ENCODE measurements around the gene RAB39A.

RAB39A gene

GRCh38 chr11:108007819-108008218 lies 79.6 kb downstream of the RAB39A start:
- no peaks in the 10 kb centered on the region for H3K27me3 ChIP-seq
- no peak for TF ChIP-seq CTCF (IDR thresholded peaks at IDR 0.05)
- no peak overlapping the region for H3K4me3 ChIP-seq
- intact Hi-C loops (cut with DNase I; ENCODE audit: low total_unique reads): loop anchor here (5.0 to 10.0 kb wide), 2 partner anchors 214 to 443 kb away; partner anchors contain the start of genes ALKBH8, ATM and NPAT
- no peak overlapping the region for H3K27ac ChIP-seq
- H3K36me3 ChIP-seq: no peaks in the 10 kb centered on the region
- peaks cover 0 to 28% (median 19%) of the 10 kb centered on the region in 4 donors for H3K4me1 ChIP-seq
- H3K9me3 ChIP-seq: no peaks in the 10 kb centered on the region
- peak; percentile 21 to 68 for DNase-seq

GRCh38 chr11:108008656-108009496 lies 80.6 kb downstream of the RAB39A start, which contains the start of gene CUL5:
Gene CUL5, plus strand, starts transcription at chr11:108008898. Its CDS starts 451 bp downstream, at chr11:108009349.
- peak; percentile 85 for TF ChIP-seq CTCF (IDR thresholded peaks at IDR 0.05)
- H3K36me3 ChIP-seq: no peaks in the 10 kb centered on the region
- H3K9me3 ChIP-seq: no peaks in the 10 kb centered on the region
- peak; percentile 91 to 95 for DNase-seq
- intact Hi-C loops (cut with DNase I; ENCODE audit: low total_unique reads): loop anchor here (5.0 to 10.0 kb wide), 2 partner anchors 213 to 444 kb away; partner anchors contain the start of genes ALKBH8, ATM and NPAT
- H3K4me1 ChIP-seq: peaks cover 0 to 36% (median 24%) of the 10 kb centered on the region in 4 donors
- peak within 1 kb of the TSS; percentile 71 to 72 for H3K4me3 ChIP-seq
- peak within 1 kb of the TSS; percentile 98 for H3K27ac ChIP-seq
- H3K27me3 ChIP-seq: no peaks in the 10 kb centered on the region

GRCh38 chr11:108009497-108010370 lies 81.5 kb downstream of the RAB39A start:
- no peak for DNase-seq
- Histone ChIP-seq H3K27me3 (no peaks in the 10 kb centered on the region), H3K4me3 (peak overlapping the region; percentile 71 to 72), H3K9me3 (no peaks in the 10 kb centered on the region), H3K36me3 (no peaks in the 10 kb centered on the region), H3K4me1 (peaks cover 0 to 43% (median 24%) of the 10 kb centered on the region in 4 donors), H3K27ac (peak overlapping the region; percentile 98)
- TF ChIP-seq CTCF (IDR thresholded peaks at IDR 0.05): no peak
- intact Hi-C loops (cut with DNase I; ENCODE audit: low total_unique reads): loop anchor here (5.0 to 10.0 kb wide), 2 partner anchors 213 to 445 kb away; partner anchors contain the start of genes ALKBH8, ATM and NPAT

GRCh38 chr11:108012139-108012725 lies 84.0 kb downstream of the RAB39A start:
- no peaks in the 10 kb centered on the region for H3K9me3 ChIP-seq
- no peaks in the 10 kb centered on the region for H3K27me3 ChIP-seq
- no peak overlapping the region for H3K4me3 ChIP-seq
- DNase-seq: no peak
- H3K27ac ChIP-seq: no peak overlapping the region
- intact Hi-C loops (cut with DNase I; ENCODE audit: low total_unique reads): no loop called here
- no peaks in the 10 kb centered on the region for H3K36me3 ChIP-seq
- TF ChIP-seq CTCF (IDR thresholded peaks at IDR 0.05): no peak
- peaks cover 0 to 52% (median 28%) of the 10 kb centered on the region in 4 donors for H3K4me1 ChIP-seq

Measured in tibial artery (tissue), 4 donors.